ENCODE data around the gene HMGCLL1. TPM values are rescaled to one million over a fixed set of nuclear protein-coding genes. Genes with fewer than 3 reads are reported as not detected.

Gene HMGCLL1
- total RNA-seq, 4 donors from 2014 or later = 0.58 to 9.5 (median 1.5) TPM; not detected in 1

DNA sequence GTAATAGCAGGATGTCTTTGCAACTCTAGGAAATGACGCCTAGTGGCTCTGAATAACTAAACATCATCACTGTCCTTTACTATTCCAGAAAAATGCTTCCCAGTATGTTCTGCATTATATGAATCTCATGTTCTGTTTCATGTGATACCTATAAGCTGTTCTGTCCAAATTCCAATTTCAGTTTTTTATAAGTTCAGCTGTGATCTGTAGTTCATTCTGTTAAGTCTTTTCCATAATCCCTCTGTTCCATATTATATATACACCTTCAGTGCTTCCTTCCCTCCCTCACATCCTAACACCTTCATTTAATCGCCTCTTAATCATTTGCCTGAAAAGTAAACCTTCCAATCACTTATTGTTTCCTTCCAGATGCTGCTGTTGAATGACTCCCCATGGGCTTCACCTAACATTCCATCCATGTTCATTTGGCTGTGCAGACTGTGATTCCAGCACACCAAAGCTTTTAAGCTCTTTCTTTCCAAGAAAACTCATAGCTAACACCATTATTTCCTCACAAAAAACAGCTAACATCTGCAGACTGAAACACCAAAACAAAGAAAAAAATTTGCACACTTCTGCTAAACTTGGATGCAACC lies 18.6 kb downstream of the HMGCLL1 start:
- no peak for DNase-seq
- intact Hi-C loops (cut with DNase I; ENCODE audit: low total_unique reads) = no loop called here
- no peak for TF ChIP-seq POLR2A (IDR thresholded peaks at IDR 0.05)
- TF ChIP-seq, protein P1, sequence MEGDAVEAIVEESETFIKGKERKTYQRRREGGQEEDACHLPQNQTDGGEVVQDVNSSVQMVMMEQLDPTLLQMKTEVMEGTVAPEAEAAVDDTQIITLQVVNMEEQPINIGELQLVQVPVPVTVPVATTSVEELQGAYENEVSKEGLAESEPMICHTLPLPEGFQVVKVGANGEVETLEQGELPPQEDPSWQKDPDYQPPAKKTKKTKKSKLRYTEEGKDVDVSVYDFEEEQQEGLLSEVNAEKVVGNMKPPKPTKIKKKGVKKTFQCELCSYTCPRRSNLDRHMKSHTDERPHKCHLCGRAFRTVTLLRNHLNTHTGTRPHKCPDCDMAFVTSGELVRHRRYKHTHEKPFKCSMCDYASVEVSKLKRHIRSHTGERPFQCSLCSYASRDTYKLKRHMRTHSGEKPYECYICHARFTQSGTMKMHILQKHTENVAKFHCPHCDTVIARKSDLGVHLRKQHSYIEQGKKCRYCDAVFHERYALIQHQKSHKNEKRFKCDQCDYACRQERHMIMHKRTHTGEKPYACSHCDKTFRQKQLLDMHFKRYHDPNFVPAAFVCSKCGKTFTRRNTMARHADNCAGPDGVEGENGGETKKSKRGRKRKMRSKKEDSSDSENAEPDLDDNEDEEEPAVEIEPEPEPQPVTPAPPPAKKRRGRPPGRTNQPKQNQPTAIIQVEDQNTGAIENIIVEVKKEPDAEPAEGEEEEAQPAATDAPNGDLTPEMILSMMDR (IDR thresholded peaks at IDR 0.05) = no peak
- Histone ChIP-seq H3K9me3 (no peaks in the 10 kb centered on the region), H3K36me3 (no peaks in the 10 kb centered on the region), H3K27ac (no peak overlapping the region), H3K27me3 (no peaks in the 10 kb centered on the region), H3K4me3 (no peak overlapping the region), H3K4me1 (no peaks in the 10 kb centered on the region)

DNA sequence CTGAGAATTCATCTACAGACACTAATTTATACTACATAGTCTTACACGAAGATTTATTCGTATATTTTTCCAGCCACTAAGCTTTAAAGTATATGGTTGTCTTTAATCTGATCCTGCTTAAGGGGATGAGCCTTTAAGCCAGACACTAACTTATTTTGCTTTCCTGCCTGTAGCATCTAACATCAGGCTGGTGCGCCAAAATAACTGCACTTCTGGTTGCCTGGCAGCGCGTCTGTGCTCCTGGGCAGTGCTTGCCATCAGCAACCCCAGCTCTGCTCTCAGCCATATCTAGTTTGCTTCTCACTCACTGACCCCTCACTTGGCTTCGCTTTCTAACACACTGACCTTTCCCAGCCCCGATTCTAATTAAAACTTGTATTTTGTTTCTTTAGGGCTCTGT lies 21.8 kb downstream of the HMGCLL1 start:
- intact Hi-C loops (cut with DNase I; ENCODE audit: low total_unique reads) = no loop called here
- Histone ChIP-seq H3K4me1 (no peaks in the 10 kb centered on the region), H3K4me3 (no peak overlapping the region), H3K9me3 (no peaks in the 10 kb centered on the region), H3K36me3 (no peaks in the 10 kb centered on the region), H3K27me3 (no peaks in the 10 kb centered on the region), H3K27ac (no peak overlapping the region)
- no peak for DNase-seq
- TF ChIP-seq, protein P1 (IDR thresholded peaks at IDR 0.05) = no peak
- no peak for TF ChIP-seq POLR2A (IDR thresholded peaks at IDR 0.05)

DNA sequence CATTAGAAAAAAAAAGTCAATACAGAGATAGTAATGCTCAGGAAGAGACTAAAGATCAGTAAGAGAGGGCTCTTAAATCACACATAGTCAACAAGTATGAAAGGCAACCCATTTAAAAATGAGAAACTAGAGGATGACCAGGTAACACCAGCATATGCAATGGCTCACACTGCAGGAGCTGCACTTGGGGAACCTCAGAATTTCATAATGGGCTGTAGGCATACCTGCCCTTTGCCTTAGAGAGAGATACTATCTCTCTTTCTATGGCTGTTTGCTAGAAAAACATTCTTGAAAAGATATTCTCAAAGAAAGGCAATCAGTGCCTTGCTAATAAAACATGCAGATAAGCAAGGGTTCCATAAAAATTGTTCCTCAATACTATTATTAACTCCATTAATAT lies 33.2 kb downstream of the HMGCLL1 start:
- Histone ChIP-seq H3K27ac (no peak overlapping the region), H3K9me3 (no peaks in the 10 kb centered on the region), H3K4me3 (no peak overlapping the region), H3K36me3 (no peaks in the 10 kb centered on the region), H3K4me1 (no peaks in the 10 kb centered on the region), H3K27me3 (no peaks in the 10 kb centered on the region)
- TF ChIP-seq, protein P1 (IDR thresholded peaks at IDR 0.05) = no peak
- no peak for TF ChIP-seq POLR2A (IDR thresholded peaks at IDR 0.05)
- no peak for DNase-seq
- intact Hi-C loops (cut with DNase I; ENCODE audit: low total_unique reads) = no loop called here

DNA sequence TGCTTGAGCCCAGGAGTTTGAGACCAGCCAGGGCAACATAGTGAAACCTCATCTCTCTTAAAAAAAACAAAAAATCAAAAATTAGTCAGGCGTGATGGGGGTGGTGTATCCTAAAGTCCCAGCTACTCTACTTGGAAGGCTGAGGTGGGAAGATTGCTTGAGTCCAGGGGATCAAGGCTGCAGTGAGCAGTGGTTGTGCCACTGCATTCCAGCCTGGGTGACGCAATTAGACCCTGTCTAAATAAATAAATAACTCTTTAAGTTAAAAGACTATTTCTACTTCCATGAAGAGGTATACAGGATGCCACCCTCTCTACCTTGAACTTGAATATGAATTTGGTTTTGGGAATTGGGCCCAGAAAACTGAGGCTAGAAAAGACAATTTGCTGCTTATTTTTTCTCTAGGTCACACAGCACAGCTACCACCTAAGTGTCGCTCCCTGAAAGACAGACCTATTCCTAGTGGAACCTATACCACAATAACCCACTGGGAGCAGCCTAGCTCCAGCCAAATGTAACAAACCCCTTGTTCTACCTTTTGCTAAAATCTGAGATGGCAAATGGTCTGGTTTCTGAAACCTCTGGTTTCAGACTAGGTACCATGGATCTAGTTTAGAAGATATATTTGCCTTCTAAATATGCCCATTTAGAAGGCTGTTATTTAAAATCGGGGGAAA lies 35.2 kb downstream of the HMGCLL1 start:
- no peak for DNase-seq
- no peak overlapping the region for H3K27ac ChIP-seq
- no peak for TF ChIP-seq POLR2A (IDR thresholded peaks at IDR 0.05)
- TF ChIP-seq, protein P1 (IDR thresholded peaks at IDR 0.05) = no peak
- no peaks in the 10 kb centered on the region for H3K9me3 ChIP-seq
- no peaks in the 10 kb centered on the region for H3K27me3 ChIP-seq
- H3K4me3 ChIP-seq = no peak overlapping the region
- intact Hi-C loops (cut with DNase I; ENCODE audit: low total_unique reads) = no loop called here
- H3K4me1 ChIP-seq = no peaks in the 10 kb centered on the region
- no peaks in the 10 kb centered on the region for H3K36me3 ChIP-seq

DNA sequence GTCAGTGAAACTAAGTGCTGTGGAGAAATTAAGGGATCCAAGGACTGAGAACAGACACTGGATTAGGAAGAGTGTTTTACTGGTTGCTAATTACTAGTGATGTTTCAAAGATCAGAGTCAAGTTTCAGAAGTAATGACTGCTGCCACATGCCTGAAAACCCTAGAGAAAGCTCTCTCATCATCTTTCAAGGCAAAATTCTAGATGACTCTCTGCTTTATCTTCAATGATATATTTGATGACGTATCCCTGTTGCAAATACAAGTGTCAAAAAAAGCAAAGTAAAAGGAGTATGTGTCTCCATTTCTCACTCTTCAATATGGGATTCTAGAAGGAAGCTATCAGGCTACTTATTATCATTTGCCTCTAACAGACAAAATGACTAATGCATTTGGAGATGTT lies 38.0 kb downstream of the HMGCLL1 start:
- H3K9me3 ChIP-seq = no peaks in the 10 kb centered on the region
- intact Hi-C loops (cut with DNase I; ENCODE audit: low total_unique reads) = no loop called here
- TF ChIP-seq, protein P1 (IDR thresholded peaks at IDR 0.05) = no peak
- no peak for TF ChIP-seq POLR2A (IDR thresholded peaks at IDR 0.05)
- no peaks in the 10 kb centered on the region for H3K4me1 ChIP-seq
- no peak overlapping the region for H3K27ac ChIP-seq
- DNase-seq = no peak
- no peaks in the 10 kb centered on the region for H3K27me3 ChIP-seq
- H3K36me3 ChIP-seq = no peaks in the 10 kb centered on the region
- H3K4me3 ChIP-seq = no peak overlapping the region

Measured in uterus (tissue), 4 donors.